IPS-18a (cell line): ENCODE results near the gene EZR.
"Not testable (repeated sequence)": the region's sequence is repeated elsewhere in the genome, so short reads cannot be mapped to it uniquely, and the experiment has no call there.

Source experiments
- H3K27ac ChIP-seq: one replicate; pipeline ENCODE4 v1.5.1; 2013; ENCODE audit warnings: low read length
- H3K27me3 ChIP-seq: one replicate; pipeline ENCODE4 v1.6.1; 2013; ENCODE audit warnings: mild to moderate bottlenecking, low read length; ENCODE audit not compliant: control insufficient read depth, insufficient read depth
- H3K36me3 ChIP-seq: one replicate; pipeline ENCODE4 v1.6.1; 2013; ENCODE audit warnings: low read depth, low read length; ENCODE audit not compliant: control insufficient read depth
- H3K4me1 ChIP-seq: one replicate; pipeline ENCODE4 v1.6.1; 2013; ENCODE audit warnings: low read depth, low read length; ENCODE audit not compliant: control insufficient read depth
- H3K4me3 ChIP-seq: one replicate; pipeline ENCODE4 v1.5.1; 2013; ENCODE audit warnings: low read length
- H3K9ac ChIP-seq: one replicate; pipeline ENCODE4 v1.6.1; 2013; ENCODE audit warnings: mild to moderate bottlenecking, low read length, moderate library complexity
- H3K9me3 ChIP-seq: one replicate; pipeline ENCODE4 v1.6.1; 2013; ENCODE audit warnings: low read depth, low read length; ENCODE audit not compliant: control insufficient read depth

EZR gene

GRCh38 chr6:158839796-158840195 lies 20.6 kb upstream of the EZR start:
- H3K27ac ChIP-seq: no peak overlapping the region
- no peaks in the 10 kb centered on the region for H3K9me3 ChIP-seq
- H3K27me3 ChIP-seq: no peaks in the 10 kb centered on the region
- no peaks in the 10 kb centered on the region for H3K36me3 ChIP-seq
- H3K9ac ChIP-seq: no peak overlapping the region
- H3K4me1 ChIP-seq: peaks cover 7% of the 10 kb centered on the region
- H3K4me3 ChIP-seq: no peak overlapping the region

- H3K4me1 ChIP-seq, H3K36me3 ChIP-seq, H3K4me3 ChIP-seq, H3K9me3 ChIP-seq, H3K27me3 ChIP-seq, H3K9ac ChIP-seq, H3K27ac ChIP-seq: not testable (repeated sequence)
These were observed 19.6 kb upstream of the EZR start for GRCh38 chr6:158838790-158839189.

GRCh38 chr6:158837684-158838625 lies 18.8 kb upstream of the EZR start:
- Histone ChIP-seq H3K36me3 (no peaks in the 10 kb centered on the region), H3K9ac (no peak overlapping the region), H3K27ac (no peak overlapping the region), H3K4me3 (no peak overlapping the region), H3K4me1 (peaks cover 7% of the 10 kb centered on the region), H3K9me3 (no peaks in the 10 kb centered on the region), H3K27me3 (no peaks in the 10 kb centered on the region)

GRCh38 chr6:158836625-158837311 lies 17.6 kb upstream of the EZR start:
- H3K4me1 ChIP-seq: peaks cover 7% of the 10 kb centered on the region
- no peaks in the 10 kb centered on the region for H3K9me3 ChIP-seq
- H3K9ac ChIP-seq: no peak overlapping the region
- no peaks in the 10 kb centered on the region for H3K36me3 ChIP-seq
- H3K4me3 ChIP-seq: no peak overlapping the region
- no peak overlapping the region for H3K27ac ChIP-seq
- H3K27me3 ChIP-seq: no peaks in the 10 kb centered on the region

GRCh38 chr6:158835616-158836221 lies 16.6 kb upstream of the EZR start:
- Histone ChIP-seq H3K27ac (no peak overlapping the region), H3K4me1 (peaks cover 7% of the 10 kb centered on the region), H3K36me3 (no peaks in the 10 kb centered on the region), H3K27me3 (no peaks in the 10 kb centered on the region), H3K4me3 (no peak overlapping the region), H3K9me3 (no peaks in the 10 kb centered on the region), H3K9ac (no peak overlapping the region)

GRCh38 chr6:158834675-158835385 lies 15.7 kb upstream of the EZR start:
- H3K9me3 ChIP-seq: no peaks in the 10 kb centered on the region
- no peak overlapping the region for H3K27ac ChIP-seq
- no peaks in the 10 kb centered on the region for H3K27me3 ChIP-seq
- no peak overlapping the region for H3K9ac ChIP-seq
- H3K36me3 ChIP-seq: no peaks in the 10 kb centered on the region
- peaks cover 7% of the 10 kb centered on the region for H3K4me1 ChIP-seq
- no peak overlapping the region for H3K4me3 ChIP-seq

GRCh38 chr6:158832807-158833206 lies 13.6 kb upstream of the EZR start:
- not testable (repeated sequence) for H3K27me3 ChIP-seq, H3K36me3 ChIP-seq, H3K9me3 ChIP-seq, H3K4me1 ChIP-seq, H3K9ac ChIP-seq, H3K4me3 ChIP-seq, H3K27ac ChIP-seq

GRCh38 chr6:158832026-158832425 lies 12.9 kb upstream of the EZR start:
- H3K9me3 ChIP-seq: no peaks in the 10 kb centered on the region
- peaks cover 7% of the 10 kb centered on the region for H3K4me1 ChIP-seq
- no peaks in the 10 kb centered on the region for H3K36me3 ChIP-seq
- no peak overlapping the region for H3K4me3 ChIP-seq
- H3K27ac ChIP-seq: no peak overlapping the region
- H3K27me3 ChIP-seq: no peaks in the 10 kb centered on the region
- no peak overlapping the region for H3K9ac ChIP-seq

- peaks cover 7% of the 10 kb centered on the region for H3K4me1 ChIP-seq
- H3K4me3 ChIP-seq: no peak overlapping the region
- no peaks in the 10 kb centered on the region for H3K27me3 ChIP-seq
- H3K9ac ChIP-seq: no peak overlapping the region
- no peaks in the 10 kb centered on the region for H3K36me3 ChIP-seq
- H3K9me3 ChIP-seq: no peaks in the 10 kb centered on the region
- H3K27ac ChIP-seq: no peak overlapping the region
These were observed 12.4 kb upstream of the EZR start for GRCh38 chr6:158831571-158831970.

- H3K36me3 ChIP-seq: no peaks in the 10 kb centered on the region
- H3K27ac ChIP-seq: no peak overlapping the region
- H3K9ac ChIP-seq: no peak overlapping the region
- no peaks in the 10 kb centered on the region for H3K9me3 ChIP-seq
- no peak overlapping the region for H3K4me3 ChIP-seq
- H3K27me3 ChIP-seq: no peaks in the 10 kb centered on the region
- peaks cover 5% of the 10 kb centered on the region for H3K4me1 ChIP-seq
These were observed 11.6 kb upstream of the EZR start for GRCh38 chr6:158830736-158831135.

GRCh38 chr6:158828807-158829206 lies 9.6 kb upstream of the EZR start:
- no peak overlapping the region for H3K9ac ChIP-seq
- no peak overlapping the region for H3K27ac ChIP-seq
- H3K9me3 ChIP-seq: no peaks in the 10 kb centered on the region
- H3K4me3 ChIP-seq: no peak overlapping the region
- no peaks in the 10 kb centered on the region for H3K27me3 ChIP-seq
- H3K36me3 ChIP-seq: no peaks in the 10 kb centered on the region
- no peaks in the 10 kb centered on the region for H3K4me1 ChIP-seq
